ENCODE data around the gene DUSP6.

DNA sequence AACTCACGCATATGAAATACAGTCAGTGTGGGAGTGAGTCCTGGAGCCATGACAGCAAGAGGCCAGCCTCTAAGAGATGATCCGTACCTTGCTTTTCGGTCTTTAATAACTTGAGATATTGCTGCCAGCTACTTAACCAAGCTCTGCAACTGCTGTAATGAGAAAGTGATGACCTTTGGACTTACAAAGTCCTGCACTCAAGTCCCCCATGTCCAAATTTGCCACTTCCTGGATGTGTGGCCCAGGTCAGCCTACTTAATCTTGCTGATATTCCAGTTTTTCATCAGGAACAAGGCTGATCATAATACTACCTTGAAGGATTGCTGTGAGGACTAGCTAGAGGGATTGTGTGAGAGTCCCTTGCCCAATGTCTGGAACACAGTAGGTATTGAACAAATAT, 33.8 kb upstream of the DUSP6 start:
- TF ChIP-seq USF1 (IDR thresholded peaks at IDR 0.05; ENCODE audit: borderline replicate concordance, extremely low read length, insufficient read depth, low read depth, low read length) (no peak), PBX3 (IDR thresholded peaks at IDR 0.05; ENCODE audit: insufficient replicate concordance, low read depth, low read length) (no peak), RAD21 (IDR thresholded peaks at IDR 0.05; ENCODE audit: insufficient read depth, low read depth, low read length) (no peak), EGR1 (IDR thresholded peaks at IDR 0.05; ENCODE audit: borderline replicate concordance in 1 of 2, low read depth in 2 of 2, low read length in 2 of 2) (no peak), MYC (IDR thresholded peaks at IDR 0.05; ENCODE audit: insufficient read depth, insufficient read length, insufficient replicate concordance, low read length, severe bottlenecking) (no peak), NFXL1 (IDR thresholded peaks at IDR 0.05; ENCODE audit: borderline replicate concordance) (no peak), EZH2 (IDR thresholded peaks at IDR 0.05; ENCODE audit: borderline replicate concordance, control insufficient read depth, low read depth, low read length) (no peak), TCF3 (IDR thresholded peaks at IDR 0.05; ENCODE audit: borderline replicate concordance, insufficient read depth, low read depth, low read length) (no peak), CTCF (IDR thresholded peaks at IDR 0.05 in 2 of 3, conservative IDR thresholded peaks at IDR 0.05 in 1 of 3; ENCODE audit: control insufficient read depth in 2 of 3, extremely low read depth in 1 of 3, insufficient read depth in 1 of 3, low read depth in 3 of 3, low read length in 3 of 3) (no peak), ZNF384 (IDR thresholded peaks at IDR 0.05; ENCODE audit: borderline replicate concordance, low read depth, low read length) (no peak)
- TF ChIP-seq, protein P1, sequence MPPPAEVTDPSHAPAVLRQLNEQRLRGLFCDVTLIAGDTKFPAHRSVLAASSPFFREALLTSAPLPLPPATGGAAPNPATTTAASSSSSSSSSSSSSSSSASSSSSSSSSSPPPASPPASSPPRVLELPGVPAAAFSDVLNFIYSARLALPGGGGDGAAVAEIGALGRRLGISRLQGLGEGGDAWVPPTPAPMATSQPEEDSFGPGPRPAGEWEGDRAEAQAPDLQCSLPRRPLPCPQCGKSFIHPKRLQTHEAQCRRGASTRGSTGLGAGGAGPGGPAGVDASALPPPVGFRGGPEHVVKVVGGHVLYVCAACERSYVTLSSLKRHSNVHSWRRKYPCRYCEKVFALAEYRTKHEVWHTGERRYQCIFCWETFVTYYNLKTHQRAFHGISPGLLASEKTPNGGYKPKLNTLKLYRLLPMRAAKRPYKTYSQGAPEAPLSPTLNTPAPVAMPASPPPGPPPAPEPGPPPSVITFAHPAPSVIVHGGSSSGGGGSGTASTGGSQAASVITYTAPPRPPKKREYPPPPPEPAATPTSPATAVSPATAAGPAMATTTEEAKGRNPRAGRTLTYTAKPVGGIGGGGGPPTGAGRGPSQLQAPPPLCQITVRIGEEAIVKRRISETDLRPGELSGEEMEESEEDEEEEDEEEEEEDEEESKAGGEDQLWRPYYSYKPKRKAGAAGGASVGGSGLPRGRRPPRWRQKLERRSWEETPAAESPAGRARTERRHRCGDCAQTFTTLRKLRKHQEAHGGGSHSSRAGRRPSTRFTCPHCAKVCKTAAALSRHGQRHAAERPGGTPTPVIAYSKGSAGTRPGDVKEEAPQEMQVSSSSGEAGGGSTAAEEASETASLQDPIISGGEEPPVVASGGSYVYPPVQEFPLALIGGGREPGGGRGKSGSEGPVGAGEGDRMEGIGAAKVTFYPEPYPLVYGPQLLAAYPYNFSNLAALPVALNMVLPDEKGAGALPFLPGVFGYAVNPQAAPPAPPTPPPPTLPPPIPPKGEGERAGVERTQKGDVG (CRISPR knock-in tag; IDR thresholded peaks at IDR 0.05), result no peak
- TF ChIP-seq, protein P2, sequence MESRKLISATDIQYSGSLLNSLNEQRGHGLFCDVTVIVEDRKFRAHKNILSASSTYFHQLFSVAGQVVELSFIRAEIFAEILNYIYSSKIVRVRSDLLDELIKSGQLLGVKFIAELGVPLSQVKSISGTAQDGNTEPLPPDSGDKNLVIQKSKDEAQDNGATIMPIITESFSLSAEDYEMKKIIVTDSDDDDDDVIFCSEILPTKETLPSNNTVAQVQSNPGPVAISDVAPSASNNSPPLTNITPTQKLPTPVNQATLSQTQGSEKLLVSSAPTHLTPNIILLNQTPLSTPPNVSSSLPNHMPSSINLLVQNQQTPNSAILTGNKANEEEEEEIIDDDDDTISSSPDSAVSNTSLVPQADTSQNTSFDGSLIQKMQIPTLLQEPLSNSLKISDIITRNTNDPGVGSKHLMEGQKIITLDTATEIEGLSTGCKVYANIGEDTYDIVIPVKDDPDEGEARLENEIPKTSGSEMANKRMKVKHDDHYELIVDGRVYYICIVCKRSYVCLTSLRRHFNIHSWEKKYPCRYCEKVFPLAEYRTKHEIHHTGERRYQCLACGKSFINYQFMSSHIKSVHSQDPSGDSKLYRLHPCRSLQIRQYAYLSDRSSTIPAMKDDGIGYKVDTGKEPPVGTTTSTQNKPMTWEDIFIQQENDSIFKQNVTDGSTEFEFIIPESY (IDR thresholded peaks at IDR 0.05), result no peak
- TF ChIP-seq, protein P3, sequence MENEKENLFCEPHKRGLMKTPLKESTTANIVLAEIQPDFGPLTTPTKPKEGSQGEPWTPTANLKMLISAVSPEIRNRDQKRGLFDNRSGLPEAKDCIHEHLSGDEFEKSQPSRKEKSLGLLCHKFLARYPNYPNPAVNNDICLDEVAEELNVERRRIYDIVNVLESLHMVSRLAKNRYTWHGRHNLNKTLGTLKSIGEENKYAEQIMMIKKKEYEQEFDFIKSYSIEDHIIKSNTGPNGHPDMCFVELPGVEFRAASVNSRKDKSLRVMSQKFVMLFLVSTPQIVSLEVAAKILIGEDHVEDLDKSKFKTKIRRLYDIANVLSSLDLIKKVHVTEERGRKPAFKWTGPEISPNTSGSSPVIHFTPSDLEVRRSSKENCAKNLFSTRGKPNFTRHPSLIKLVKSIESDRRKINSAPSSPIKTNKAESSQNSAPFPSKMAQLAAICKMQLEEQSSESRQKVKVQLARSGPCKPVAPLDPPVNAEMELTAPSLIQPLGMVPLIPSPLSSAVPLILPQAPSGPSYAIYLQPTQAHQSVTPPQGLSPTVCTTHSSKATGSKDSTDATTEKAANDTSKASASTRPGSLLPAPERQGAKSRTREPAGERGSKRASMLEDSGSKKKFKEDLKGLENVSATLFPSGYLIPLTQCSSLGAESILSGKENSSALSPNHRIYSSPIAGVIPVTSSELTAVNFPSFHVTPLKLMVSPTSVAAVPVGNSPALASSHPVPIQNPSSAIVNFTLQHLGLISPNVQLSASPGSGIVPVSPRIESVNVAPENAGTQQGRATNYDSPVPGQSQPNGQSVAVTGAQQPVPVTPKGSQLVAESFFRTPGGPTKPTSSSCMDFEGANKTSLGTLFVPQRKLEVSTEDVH (IDR thresholded peaks at IDR 0.05; ENCODE audit: low read depth, partially characterized antibody), result no peak
